ENCODE data around the gene NPC1.

NPC1 gene

DNA sequence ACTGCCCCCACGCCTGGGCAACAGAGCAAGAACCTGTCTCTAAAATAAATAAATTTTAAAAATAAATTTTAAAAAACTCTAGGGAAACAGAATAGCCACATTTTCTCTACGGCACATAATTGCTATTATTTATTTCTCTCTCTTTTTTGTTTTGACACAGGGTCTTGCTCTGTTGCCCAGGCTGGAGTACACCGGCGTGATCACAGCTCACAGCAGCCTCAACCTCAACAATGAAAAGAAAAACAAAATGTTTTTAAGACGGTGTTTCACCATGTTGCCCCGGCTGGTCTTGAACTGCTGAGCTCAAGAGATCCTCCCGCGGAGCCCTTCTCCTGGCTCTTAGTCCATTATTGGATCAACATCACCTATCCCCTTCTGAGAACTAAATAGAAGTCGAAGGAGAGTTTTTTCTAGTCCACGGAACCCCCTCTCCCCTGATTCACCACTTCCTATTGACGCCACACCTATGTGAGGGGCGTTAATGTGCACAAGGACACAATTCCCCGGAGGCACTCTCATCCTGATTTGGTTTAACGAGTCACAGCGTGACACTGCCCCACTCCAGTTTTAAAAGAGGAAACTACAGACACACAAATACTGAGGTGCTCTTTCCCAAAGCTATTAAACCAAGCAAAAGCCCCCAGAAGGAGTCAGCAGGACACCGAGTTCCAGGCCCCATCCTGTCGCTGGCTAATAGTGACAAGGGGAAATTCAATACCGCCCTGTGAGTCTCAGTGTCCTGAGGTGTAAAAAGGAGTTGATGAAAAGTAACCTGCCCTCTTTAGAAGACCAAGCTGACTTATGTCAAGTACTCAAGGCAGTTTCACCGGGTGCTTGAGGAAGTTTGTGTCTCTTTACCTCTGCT, 1.1 kb downstream of the NPC1 start:
- DNase-seq (ENCODE audit: low read depth) = no peak

DNA sequence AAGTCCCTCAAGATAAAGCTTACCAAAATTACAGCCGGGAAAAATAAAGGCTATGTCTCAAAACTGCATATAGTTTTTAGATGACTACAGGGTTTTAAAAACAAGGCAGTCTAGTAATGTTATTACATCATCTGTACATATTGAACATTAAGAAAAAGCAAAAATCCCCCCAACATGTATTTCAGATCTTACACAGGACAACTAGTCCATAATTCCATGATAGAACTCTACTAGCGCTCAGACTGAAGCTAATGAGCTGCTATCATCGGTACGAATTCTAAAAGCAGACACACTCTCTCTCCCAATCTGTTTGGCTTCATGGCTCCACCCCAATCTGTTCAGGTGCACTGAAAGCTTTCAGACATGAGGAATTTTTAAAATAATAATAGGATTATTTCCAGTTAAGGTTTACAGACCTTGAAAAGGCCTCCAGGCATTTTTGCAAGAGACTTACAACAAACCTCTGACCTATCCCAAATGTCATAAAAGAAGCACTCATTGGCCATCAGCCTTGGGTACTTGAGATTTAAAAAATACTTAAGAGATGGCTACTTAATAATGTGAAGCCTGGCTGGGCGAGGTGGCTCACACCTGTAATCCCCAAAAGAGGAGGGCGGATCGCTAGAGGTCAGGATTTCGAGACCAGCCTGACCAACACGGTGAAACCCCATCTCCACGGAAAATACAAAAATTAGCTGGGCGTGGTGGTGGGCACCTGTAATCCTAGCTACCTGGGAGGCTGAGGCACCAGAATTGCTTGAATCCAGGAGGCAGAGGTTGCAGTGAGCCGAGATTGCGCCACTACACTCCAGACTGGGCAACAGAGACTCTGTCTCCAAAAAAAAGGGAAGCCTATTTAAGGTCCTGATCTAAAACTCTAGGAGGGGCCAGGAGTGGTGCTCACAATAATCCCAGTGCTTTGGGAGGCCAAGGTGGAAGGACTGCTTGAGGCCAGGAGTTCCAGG, 2.0 kb downstream of the NPC1 start:
- no peak for DNase-seq (ENCODE audit: low read depth)
- peak overlapping the region; percentile 87; the same call in 1 of the 2 replicates for H3K4me3 ChIP-seq (ENCODE audit: low read depth, low read length)
- TF ChIP-seq, protein P1, sequence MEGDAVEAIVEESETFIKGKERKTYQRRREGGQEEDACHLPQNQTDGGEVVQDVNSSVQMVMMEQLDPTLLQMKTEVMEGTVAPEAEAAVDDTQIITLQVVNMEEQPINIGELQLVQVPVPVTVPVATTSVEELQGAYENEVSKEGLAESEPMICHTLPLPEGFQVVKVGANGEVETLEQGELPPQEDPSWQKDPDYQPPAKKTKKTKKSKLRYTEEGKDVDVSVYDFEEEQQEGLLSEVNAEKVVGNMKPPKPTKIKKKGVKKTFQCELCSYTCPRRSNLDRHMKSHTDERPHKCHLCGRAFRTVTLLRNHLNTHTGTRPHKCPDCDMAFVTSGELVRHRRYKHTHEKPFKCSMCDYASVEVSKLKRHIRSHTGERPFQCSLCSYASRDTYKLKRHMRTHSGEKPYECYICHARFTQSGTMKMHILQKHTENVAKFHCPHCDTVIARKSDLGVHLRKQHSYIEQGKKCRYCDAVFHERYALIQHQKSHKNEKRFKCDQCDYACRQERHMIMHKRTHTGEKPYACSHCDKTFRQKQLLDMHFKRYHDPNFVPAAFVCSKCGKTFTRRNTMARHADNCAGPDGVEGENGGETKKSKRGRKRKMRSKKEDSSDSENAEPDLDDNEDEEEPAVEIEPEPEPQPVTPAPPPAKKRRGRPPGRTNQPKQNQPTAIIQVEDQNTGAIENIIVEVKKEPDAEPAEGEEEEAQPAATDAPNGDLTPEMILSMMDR (IDR thresholded peaks at IDR 0.05; ENCODE audit: control insufficient read depth, extremely low read depth, insufficient read depth) = no peak

More for the DNA sequence above, 1.1 kb downstream of the NPC1 start:
- TF ChIP-seq, protein P1 (IDR thresholded peaks at IDR 0.05; ENCODE audit: control insufficient read depth, extremely low read depth, insufficient read depth) = no peak
- H3K4me3 ChIP-seq (ENCODE audit: low read depth, low read length) = peak overlapping the region; percentile 87

GRCh38 chr18:23583071-23583865, 3.0 kb downstream of the NPC1 start:
- TF ChIP-seq, protein P1 (IDR thresholded peaks at IDR 0.05; ENCODE audit: control insufficient read depth, extremely low read depth, insufficient read depth) = no peak
- DNase-seq (ENCODE audit: low read depth) = no peak
- no peak overlapping the region for H3K4me3 ChIP-seq (ENCODE audit: low read depth, low read length)

GRCh38 chr18:23580677-23581367, 5.5 kb downstream of the NPC1 start:
- no peak overlapping the region for H3K4me3 ChIP-seq (ENCODE audit: low read depth, low read length)
- DNase-seq (ENCODE audit: low read depth) = no peak
- TF ChIP-seq, protein P1 (IDR thresholded peaks at IDR 0.05; ENCODE audit: control insufficient read depth, extremely low read depth, insufficient read depth) = no peak

DNA sequence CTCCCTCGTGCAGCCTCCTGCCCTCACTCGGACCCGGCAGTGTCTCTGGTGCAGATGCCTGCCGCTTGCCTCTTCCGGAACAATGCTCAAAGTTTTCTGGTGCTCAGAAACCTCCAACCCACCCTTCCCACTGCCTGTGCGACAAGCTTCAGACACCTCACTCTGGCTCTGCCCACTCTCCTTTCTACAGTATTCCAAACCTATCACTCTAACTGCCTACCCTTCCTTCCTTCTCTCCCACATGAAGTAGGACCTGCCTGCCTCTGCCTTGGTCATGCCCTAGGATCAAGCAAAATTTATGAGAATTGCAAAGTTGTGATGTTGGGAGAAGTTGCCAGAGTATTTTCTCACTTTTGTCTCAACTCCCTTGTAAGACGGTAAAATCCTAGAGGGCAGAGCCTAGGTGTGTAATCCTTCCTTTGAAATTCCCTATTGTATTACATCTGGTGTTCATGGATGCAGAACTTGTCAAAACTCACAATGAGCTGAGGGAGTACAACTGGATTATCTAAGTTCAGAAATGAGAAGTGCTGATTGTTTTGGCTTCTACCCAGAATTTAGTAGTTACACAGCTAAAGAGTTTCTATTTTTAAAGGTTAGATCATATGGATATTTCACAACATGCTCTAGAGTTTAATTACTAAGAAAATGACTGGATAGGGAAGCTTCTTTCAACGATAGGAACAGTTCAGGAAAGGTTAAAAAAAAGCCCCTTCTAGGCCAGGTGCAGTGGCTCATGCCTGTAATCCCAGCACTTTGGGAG, 7.2 kb downstream of the NPC1 start:
- TF ChIP-seq, protein P1 (IDR thresholded peaks at IDR 0.05; ENCODE audit: control insufficient read depth, extremely low read depth, insufficient read depth) = no peak

More for the DNA sequence above, 7.2 kb downstream of the NPC1 start:
- no peak for DNase-seq (ENCODE audit: low read depth)
- H3K4me3 ChIP-seq (ENCODE audit: low read depth, low read length) = no peak overlapping the region
